NCI-H1048 (cell line): ENCODE data around the gene DPP4.
"Not testable (repeated sequence)": the region's sequence is repeated elsewhere in the genome, so short reads cannot be mapped to it uniquely, and the experiment has no call there.

Experiments
- DNase-seq: peaks from one replicate; lab custom pipeline; 2025; lab: John Stamatoyannopoulos, UW

DPP4 gene

GRCh38 chr2:161988589-161988988 is 85.4 kb downstream of the DPP4 start:
- no peak for DNase-seq

- no peak for DNase-seq
These were observed 86.7 kb downstream of the DPP4 start for GRCh38 chr2:161987311-161987710.

GRCh38 chr2:161983866-161984265 is 90.1 kb downstream of the DPP4 start:
- DNase-seq = no peak

- DNase-seq = no peak
These were observed 90.7 kb downstream of the DPP4 start for GRCh38 chr2:161983331-161983651.

- DNase-seq = no peak
These were observed 91.3 kb downstream of the DPP4 start for GRCh38 chr2:161982548-161983330.

GRCh38 chr2:161981679-161982250 is 92.2 kb downstream of the DPP4 start:
- no peak for DNase-seq

GRCh38 chr2:161980976-161981375 is 93.0 kb downstream of the DPP4 start:
- no peak for DNase-seq

GRCh38 chr2:161979490-161979889 is 94.5 kb downstream of the DPP4 start:
- DNase-seq = no peak

GRCh38 chr2:161977926-161978325 is 96.1 kb downstream of the DPP4 start:
- not testable (repeated sequence) for DNase-seq

GRCh38 chr2:161976917-161977316 is 97.1 kb downstream of the DPP4 start:
- no peak for DNase-seq

GRCh38 chr2:161976295-161976694 is 97.7 kb downstream of the DPP4 start:
- no peak for DNase-seq

- no peak for DNase-seq
These were observed 98.2 kb downstream of the DPP4 start for GRCh38 chr2:161975813-161976160.

- no peak for DNase-seq
These were observed 98.8 kb downstream of the DPP4 start for GRCh38 chr2:161975062-161975812.

GRCh38 chr2:161974461-161974860 is 99.6 kb downstream of the DPP4 start:
- DNase-seq = no peak

GRCh38 chr2:161972866-161973265 is 101.1 kb downstream of the DPP4 start:
- no peak for DNase-seq

- no peak for DNase-seq
These were observed 101.8 kb downstream of the DPP4 start for GRCh38 chr2:161972232-161972631.

GRCh38 chr2:161971551-161971950 is 102.5 kb downstream of the DPP4 start:
- DNase-seq = no peak

GRCh38 chr2:161969159-161969558 is 104.9 kb downstream of the DPP4 start:
- DNase-seq = no peak

GRCh38 chr2:161965994-161966393 is 108.0 kb downstream of the DPP4 start:
- no peak for DNase-seq

- DNase-seq = no peak
These were observed 109.9 kb downstream of the DPP4 start for GRCh38 chr2:161964160-161964559.

- no peak for DNase-seq
These were observed 111.9 kb downstream of the DPP4 start for GRCh38 chr2:161962160-161962559.

GRCh38 chr2:161961061-161961460 is 113.0 kb downstream of the DPP4 start:
- DNase-seq = no peak

GRCh38 chr2:161956738-161957137 is 117.3 kb downstream of the DPP4 start:
- DNase-seq = no peak
